Loucy (cell line): ENCODE measurements around the gene DCTN5.

ENCODE experiments used
- EZH2phosphoT487 ChIP-seq: fragments of 200-600 bp; IDR thresholded peaks from 2 replicates; pipeline ENCODE4 v1.6.1; 2018; ENCODE audit warnings: antibody characterized with exemption, mild to moderate bottlenecking, moderate library complexity, borderline replicate concordance
- TF ChIP-seq, protein P1 (sequence below): fragments of 200-600 bp; sonication (generic); conservative IDR thresholded peaks from 2 replicates; pipeline ENCODE4 v1.5.1; 2014; ENCODE audit warnings: mild to moderate bottlenecking, antibody characterized with exemption, low read length

GRCh38 chr16:23629516-23629915 is 11.8 kb upstream of the DCTN5 start:
- TF ChIP-seq EZH2phosphoT487 = no peak
- TF ChIP-seq, protein P1, sequence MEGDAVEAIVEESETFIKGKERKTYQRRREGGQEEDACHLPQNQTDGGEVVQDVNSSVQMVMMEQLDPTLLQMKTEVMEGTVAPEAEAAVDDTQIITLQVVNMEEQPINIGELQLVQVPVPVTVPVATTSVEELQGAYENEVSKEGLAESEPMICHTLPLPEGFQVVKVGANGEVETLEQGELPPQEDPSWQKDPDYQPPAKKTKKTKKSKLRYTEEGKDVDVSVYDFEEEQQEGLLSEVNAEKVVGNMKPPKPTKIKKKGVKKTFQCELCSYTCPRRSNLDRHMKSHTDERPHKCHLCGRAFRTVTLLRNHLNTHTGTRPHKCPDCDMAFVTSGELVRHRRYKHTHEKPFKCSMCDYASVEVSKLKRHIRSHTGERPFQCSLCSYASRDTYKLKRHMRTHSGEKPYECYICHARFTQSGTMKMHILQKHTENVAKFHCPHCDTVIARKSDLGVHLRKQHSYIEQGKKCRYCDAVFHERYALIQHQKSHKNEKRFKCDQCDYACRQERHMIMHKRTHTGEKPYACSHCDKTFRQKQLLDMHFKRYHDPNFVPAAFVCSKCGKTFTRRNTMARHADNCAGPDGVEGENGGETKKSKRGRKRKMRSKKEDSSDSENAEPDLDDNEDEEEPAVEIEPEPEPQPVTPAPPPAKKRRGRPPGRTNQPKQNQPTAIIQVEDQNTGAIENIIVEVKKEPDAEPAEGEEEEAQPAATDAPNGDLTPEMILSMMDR = no peak
